Measurements from ENCODE around the gene FUCA2.
A peak's percentile ranks its signal among the peaks of the same experiment; 100 is the strongest.
"Not testable (repeated sequence)": the region's sequence is repeated elsewhere in the genome, so short reads cannot be mapped to it uniquely, and the experiment has no call there.

FUCA2 gene

GRCh38 chr6:143450453-143451371 is 60.8 kb downstream of the FUCA2 start, which contains the start of the genes ADAT2 and PEX3:
ADAT2 (minus strand) TSS chr6:143450695; CDS start chr6:143450658, 37 bp downstream.
PEX3 (plus strand) TSS chr6:143450805; CDS start chr6:143451043, 238 bp downstream.
- in situ Hi-C loops (cut with HindIII; ENCODE audit: low sequenced_read_pairs) = no loop called here
- TF ChIP-seq CTCF (IDR thresholded peaks at IDR 0.05; ENCODE audit: low read depth, low read length) = no peak

GRCh38 chr6:143449714-143450452 is 61.6 kb downstream of the FUCA2 start:
- H3K4me3 ChIP-seq (ENCODE audit: low read depth, low read length) = peak overlapping the region; percentile 93
- TF ChIP-seq CTCF (IDR thresholded peaks at IDR 0.05; ENCODE audit: low read depth, low read length) = no peak
- in situ Hi-C loops (cut with HindIII; ENCODE audit: low sequenced_read_pairs) = no loop called here
- DNase-seq (ENCODE audit: low read depth, low spot score) = peak; percentile 62

More at GRCh38 chr6:143450453-143451371, 60.8 kb downstream of the FUCA2 start, which contains the start of the genes ADAT2 and PEX3:
- DNase-seq (ENCODE audit: low read depth, low spot score) = peak; percentile 97
- H3K4me3 ChIP-seq (ENCODE audit: low read depth, low read length) = peak within 1 kb of the TSS; percentile 93

GRCh38 chr6:143449082-143449713 is 62.3 kb downstream of the FUCA2 start:
- DNase-seq (ENCODE audit: low read depth, low spot score) = no peak
- peak overlapping the region; percentile 93 for H3K4me3 ChIP-seq (ENCODE audit: low read depth, low read length)
- in situ Hi-C loops (cut with HindIII; ENCODE audit: low sequenced_read_pairs) = no loop called here
- TF ChIP-seq CTCF (IDR thresholded peaks at IDR 0.05; ENCODE audit: low read depth, low read length) = no peak

GRCh38 chr6:143447865-143448264 is 63.7 kb downstream of the FUCA2 start:
- DNase-seq (ENCODE audit: low read depth, low spot score); in situ Hi-C loops (cut with HindIII; ENCODE audit: low sequenced_read_pairs): not testable (repeated sequence)

More at GRCh38 chr6:143447865-143448264, 63.7 kb downstream of the FUCA2 start:
- H3K4me3 ChIP-seq (ENCODE audit: low read depth, low read length) = not testable (repeated sequence)
